ENCODE data around the gene DPF3.

DPF3 gene

GRCh38 chr14:72741826-72742117 lies 152.1 kb downstream of the DPF3 start:
- no peak for DNase-seq (ENCODE audit: low read depth)
- in situ Hi-C loops (cut with HindIII; ENCODE audit: low sequenced_read_pairs) = no loop called here
- no peak overlapping the region for H3K4me3 ChIP-seq (ENCODE audit: low read depth, low read length)
- TF ChIP-seq, protein P1, sequence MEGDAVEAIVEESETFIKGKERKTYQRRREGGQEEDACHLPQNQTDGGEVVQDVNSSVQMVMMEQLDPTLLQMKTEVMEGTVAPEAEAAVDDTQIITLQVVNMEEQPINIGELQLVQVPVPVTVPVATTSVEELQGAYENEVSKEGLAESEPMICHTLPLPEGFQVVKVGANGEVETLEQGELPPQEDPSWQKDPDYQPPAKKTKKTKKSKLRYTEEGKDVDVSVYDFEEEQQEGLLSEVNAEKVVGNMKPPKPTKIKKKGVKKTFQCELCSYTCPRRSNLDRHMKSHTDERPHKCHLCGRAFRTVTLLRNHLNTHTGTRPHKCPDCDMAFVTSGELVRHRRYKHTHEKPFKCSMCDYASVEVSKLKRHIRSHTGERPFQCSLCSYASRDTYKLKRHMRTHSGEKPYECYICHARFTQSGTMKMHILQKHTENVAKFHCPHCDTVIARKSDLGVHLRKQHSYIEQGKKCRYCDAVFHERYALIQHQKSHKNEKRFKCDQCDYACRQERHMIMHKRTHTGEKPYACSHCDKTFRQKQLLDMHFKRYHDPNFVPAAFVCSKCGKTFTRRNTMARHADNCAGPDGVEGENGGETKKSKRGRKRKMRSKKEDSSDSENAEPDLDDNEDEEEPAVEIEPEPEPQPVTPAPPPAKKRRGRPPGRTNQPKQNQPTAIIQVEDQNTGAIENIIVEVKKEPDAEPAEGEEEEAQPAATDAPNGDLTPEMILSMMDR (IDR thresholded peaks at IDR 0.05; ENCODE audit: low read depth, low read length, missing control alignments) = no peak

GRCh38 chr14:72740966-72741825 lies 152.7 kb downstream of the DPF3 start:
- H3K4me3 ChIP-seq (ENCODE audit: low read depth, low read length) = no peak overlapping the region
- TF ChIP-seq, protein P1 (IDR thresholded peaks at IDR 0.05; ENCODE audit: low read depth, low read length, missing control alignments) = no peak
- DNase-seq (ENCODE audit: low read depth) = no peak
- in situ Hi-C loops (cut with HindIII; ENCODE audit: low sequenced_read_pairs) = no loop called here

DNA sequence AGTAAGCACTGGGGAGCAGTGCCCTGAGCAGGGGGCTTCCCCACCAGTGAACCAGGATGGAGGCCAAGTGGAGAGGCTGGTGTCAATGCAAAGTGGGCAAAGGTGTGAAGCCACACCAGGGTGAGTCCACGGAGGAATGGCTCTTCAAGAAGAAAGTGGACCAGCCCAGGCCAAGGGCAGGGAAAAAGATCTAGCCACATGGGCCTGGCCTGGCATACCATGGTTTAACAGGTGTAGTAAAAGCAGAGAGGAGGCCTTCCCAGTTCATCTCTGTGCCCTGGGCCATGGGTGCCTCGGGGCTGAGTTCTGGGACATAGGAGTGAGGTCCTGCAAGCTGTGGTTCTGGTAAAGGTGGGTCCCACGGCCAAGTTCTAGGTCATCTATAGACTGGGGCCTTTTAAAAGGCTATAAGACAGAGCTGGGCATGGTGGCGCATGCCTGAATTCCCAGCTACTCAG lies 153.4 kb downstream of the DPF3 start:
- in situ Hi-C loops (cut with HindIII; ENCODE audit: low sequenced_read_pairs) = no loop called here

DNA sequence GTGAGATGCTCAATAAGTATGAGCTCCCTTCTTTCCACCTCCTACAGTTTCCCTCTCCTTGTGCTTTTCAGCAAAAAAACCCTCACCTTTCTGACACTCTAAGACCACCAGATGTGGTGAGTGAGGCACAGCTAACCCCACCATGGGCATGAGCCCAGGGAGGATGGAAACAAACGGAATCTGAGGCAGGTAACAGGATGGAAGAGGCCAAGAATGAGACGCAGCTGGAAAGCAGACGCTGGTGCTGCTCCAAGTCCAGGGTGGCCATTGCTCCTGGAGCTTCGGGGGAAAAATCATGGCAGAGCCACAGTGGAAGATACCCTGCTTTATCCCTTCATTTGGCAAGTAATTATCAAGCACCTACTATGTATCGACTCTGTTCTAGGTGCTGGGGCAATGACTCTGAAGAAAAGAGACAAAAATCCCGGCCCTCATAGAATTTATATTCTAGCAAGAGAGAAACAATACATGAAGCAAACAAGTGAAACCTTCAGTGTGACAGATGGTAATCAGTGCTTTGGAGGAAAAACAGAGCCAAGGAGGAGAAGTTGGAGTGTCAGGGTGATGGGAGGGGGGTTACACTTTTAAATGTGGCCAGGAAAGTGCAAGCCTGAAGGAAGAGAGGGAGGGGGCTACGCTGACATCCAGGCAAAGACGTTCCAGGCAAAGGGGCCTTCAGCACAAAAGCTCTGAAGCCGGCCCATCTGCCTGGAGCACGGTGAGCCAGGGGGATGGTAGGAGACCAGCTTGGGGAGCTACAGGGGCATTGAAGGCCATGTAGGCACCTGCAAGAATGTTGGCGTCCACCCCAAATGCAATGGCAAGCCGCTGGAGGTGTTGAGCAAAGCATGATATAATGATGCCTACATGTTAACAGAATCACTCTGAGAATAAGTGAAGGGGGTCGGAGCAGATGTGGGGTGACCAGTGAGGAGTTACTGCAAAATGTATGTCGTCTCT lies 154.2 kb downstream of the DPF3 start:
- no peak for DNase-seq (ENCODE audit: low read depth)
- TF ChIP-seq, protein P1 (IDR thresholded peaks at IDR 0.05; ENCODE audit: low read depth, low read length, missing control alignments) = no peak
- in situ Hi-C loops (cut with HindIII; ENCODE audit: low sequenced_read_pairs) = no loop called here
- no peak overlapping the region for H3K4me3 ChIP-seq (ENCODE audit: low read depth, low read length)

More for the DNA sequence above, 153.4 kb downstream of the DPF3 start:
- H3K4me3 ChIP-seq (ENCODE audit: low read depth, low read length) = no peak overlapping the region
- TF ChIP-seq, protein P1 (IDR thresholded peaks at IDR 0.05; ENCODE audit: low read depth, low read length, missing control alignments) = no peak
- DNase-seq (ENCODE audit: low read depth) = no peak

GRCh38 chr14:72738161-72738611 lies 155.7 kb downstream of the DPF3 start:
- H3K4me3 ChIP-seq (ENCODE audit: low read depth, low read length) = no peak overlapping the region
- in situ Hi-C loops (cut with HindIII; ENCODE audit: low sequenced_read_pairs) = no loop called here
- TF ChIP-seq, protein P1 (IDR thresholded peaks at IDR 0.05; ENCODE audit: low read depth, low read length, missing control alignments) = no peak
- DNase-seq (ENCODE audit: low read depth) = no peak

DNA sequence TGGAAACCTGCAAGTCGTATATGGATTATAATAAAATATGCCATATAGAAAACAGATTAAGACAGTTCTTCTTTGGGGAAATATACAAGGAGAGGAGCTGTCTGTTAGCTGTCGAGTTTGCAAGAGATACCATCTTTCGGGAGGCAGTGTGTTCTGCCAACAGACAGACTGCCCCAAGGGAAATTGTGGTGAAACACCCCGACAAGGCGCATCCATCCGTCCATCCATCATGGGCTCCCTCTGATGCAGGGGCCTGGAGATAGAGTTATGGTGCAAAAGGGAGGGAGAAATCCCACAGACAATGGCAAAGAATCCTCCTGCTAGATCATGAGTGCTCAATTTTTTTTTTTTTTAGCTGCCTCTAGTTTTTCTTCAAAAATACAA lies 156.3 kb downstream of the DPF3 start:
- no peak overlapping the region for H3K4me3 ChIP-seq (ENCODE audit: low read depth, low read length)
- in situ Hi-C loops (cut with HindIII; ENCODE audit: low sequenced_read_pairs) = no loop called here
- DNase-seq (ENCODE audit: low read depth) = no peak
- TF ChIP-seq, protein P1 (IDR thresholded peaks at IDR 0.05; ENCODE audit: low read depth, low read length, missing control alignments) = no peak
